Activated CD8-positive, alpha-beta memory T cell treated with anti-CD3 and anti-CD28 coated beads for 36 hours (primary cell): ENCODE measurements around the gene BCL2. TPM values are rescaled to one million over a fixed set of nuclear protein-coding genes. Genes with fewer than 3 reads are reported as not detected.

Experiments
- CTCF ChIA-PET: fragments of 350-600 bp; sonication (Branson Sonifier 250); formaldehyde crosslinking; loops from one replicate; lab custom pipeline; 2021; ENCODE audit warnings: antibody characterized with exemption; lab: Charles Lee
- POLR2A ChIA-PET: fragments of 350-600 bp; sonication (Branson Sonifier 250); formaldehyde crosslinking; loops from one replicate; lab custom pipeline; 2021; ENCODE audit warnings: antibody characterized with exemption; lab: Charles Lee
- total RNA-seq, 2 experiments: library from RNA; stranded (reverse); gene quantifications; one replicate each; pipeline ENCODE4 v1.2.3, GENCODE V29; 2021

Gene BCL2
- total RNA-seq, 2 experiments from 2014 or later, result 74.9 to 75.7 TPM

DNA sequence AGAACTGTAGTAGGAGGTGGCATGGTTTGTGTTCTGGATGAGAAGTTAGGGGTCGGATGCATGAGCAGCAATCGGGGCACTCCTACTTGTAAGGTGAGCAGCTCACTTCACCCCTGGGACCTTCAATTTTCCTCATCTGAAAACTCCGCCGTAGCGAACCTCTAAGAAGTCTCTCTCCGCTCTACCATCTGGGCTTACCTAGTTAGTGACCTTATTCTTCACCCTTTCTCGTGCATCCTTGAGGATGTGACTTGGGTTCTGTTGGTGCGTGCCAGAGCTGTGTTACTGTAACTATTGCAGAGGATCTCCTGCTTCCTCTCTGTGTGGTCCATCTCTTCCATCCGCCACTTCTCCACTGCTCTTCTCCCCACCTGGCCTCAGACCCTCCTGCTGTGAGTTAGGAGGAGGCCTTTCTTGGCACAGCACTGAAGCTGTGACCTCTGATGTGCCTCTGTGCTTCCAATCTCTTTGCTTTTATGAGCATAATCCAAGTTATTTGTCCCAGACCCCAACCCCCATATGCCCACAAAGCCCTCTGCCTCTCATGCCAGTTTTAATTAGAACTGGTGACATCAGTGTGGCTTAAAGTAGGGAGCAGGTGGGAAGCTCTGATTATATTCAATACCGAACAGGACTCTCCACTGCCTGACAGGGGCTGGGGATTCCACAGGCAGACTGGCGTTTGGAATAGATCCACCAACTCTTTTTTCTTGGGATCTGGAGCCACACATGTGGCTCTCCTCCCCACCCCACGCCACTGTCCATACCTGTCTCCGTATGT lies 178.4 kb downstream of the BCL2 start:
- ChIA-PET POLR2A (no interaction called here), CTCF (interaction anchor here (0.5 to 4.0 kb wide), 2 partner anchors 10 to 125 kb away, joined by 3 to 14 read pairs; no protein-coding TSS in a partner anchor)

DNA sequence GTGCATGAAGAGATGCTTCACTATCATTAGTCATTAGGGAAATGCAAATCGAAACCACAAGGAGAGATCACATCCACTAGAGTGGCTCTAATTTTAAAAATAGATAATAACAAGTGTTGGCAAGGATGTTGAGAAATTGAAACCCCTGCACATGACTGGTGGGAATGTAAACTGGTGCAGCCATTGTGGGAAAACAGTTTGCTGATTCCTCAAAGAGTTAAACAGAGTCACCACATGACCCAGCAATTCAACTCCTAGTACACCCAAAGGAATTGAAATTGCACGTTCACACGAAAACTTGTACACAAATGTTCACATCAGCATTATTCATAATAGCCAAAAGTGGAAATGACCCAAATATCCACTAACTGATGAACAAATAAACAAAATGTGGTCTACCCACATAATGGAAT lies 179.5 kb downstream of the BCL2 start:
- ChIA-PET CTCF (interaction anchor here (3.1 kb wide), 1 partner anchor 178 kb away, joined by 11 read pairs; no protein-coding TSS in a partner anchor), POLR2A (no interaction called here)

DNA sequence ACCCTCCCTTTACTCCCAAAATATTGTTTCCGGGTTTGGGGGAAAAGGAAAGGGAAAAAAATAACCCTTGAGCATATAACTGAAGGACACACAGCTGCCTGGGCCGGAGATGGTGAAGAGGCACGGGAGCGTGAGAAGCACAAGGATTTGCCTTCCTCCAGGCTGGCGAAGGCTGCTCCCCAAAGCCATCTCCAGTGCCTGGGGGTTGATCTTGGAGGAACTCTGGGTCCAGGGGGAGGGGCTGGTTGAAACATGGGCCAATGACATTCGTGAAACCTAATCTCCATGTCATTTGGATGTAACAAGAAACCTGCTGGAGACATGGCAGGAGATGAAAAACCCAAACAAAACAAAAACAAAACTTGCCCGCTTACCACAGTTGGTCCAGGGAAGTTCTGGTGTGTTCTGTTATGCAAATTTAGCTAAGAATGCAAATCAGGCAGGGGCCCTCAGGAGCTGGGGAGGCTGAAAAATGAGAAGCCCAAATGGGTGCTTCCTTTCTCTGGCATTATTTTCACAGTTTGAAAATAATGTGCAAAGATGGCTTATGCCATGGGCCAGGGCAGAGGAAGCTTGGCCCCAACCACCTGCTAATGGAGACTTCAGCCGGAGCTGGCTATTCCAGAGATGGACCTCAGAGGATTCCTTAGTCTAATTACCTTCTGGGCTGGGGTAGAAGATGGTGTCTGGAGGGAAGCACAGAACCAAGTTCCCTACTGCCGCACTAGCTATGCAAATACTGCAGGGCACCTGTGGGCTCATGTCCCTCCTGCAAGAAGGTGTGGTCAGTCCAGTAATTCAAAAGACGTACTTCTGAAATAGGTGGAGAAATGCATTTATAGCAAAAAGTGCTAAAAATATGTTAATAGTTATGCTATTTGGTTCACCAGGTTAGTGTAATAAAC lies 180.9 kb downstream of the BCL2 start:
- CTCF ChIA-PET, result interaction anchor here (0.7 to 3.1 kb wide), 6 partner anchors 10 to 185 kb away, joined by 3 to 11 read pairs (median 3); no protein-coding TSS in a partner anchor

DNA sequence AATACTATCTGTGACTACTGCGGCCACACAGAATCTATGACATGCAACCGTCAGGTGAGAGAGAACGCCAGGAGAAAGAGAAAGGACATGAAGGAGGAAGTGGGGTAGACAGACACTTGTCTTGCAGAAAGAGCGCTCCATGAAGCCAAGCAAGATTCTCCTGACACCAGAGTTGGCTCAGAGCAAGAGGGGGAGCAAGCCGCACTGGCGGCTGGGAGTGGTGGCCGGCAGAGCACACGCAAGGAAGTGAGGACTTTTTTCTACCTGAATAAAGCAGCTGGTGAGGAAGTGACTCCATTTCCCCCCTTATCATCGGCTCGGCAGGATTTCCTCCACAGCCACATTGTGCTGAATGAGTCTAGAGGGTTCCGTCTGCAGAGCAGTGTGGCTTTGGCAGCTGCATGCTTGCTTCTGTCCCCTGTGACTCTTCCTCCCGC lies 181.6 kb downstream of the BCL2 start:
- ChIA-PET POLR2A (interaction anchor here (0.6 kb wide), 1 partner anchor 116 kb away, joined by 3 read pairs; no protein-coding TSS in a partner anchor), CTCF (interaction anchor here (0.7 to 3.1 kb wide), 3 partner anchors 17 to 180 kb away, joined by 3 to 11 read pairs (median 3); no protein-coding TSS in a partner anchor)

More for the DNA sequence above, 180.9 kb downstream of the BCL2 start:
- POLR2A ChIA-PET, result interaction anchor here (0.6 to 1.4 kb wide), 2 partner anchors 116 to 180 kb away, joined by 3 read pairs; no protein-coding TSS in a partner anchor

DNA sequence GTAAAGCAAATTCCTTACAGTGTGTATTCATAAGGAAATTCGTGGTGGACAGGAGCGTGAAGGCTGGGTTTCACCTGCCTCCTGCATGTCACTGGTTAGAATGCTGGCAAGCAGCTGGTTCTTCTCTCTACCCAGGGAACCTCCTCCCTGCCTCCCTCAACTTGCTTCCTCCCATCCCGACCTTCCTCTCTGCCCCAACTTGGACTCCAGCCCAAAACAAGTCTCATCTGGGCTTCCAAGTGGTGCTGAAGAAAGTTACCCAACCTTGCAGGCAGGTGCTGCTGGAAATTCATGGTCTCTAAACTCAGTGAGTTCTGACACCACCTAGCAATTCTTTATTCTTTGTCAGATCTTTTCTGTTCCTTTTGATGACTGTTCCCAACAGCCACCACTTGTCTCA lies 184.5 kb downstream of the BCL2 start:
- POLR2A ChIA-PET, result no interaction called here
- CTCF ChIA-PET, result interaction anchor here (1.9 kb wide), 2 partner anchors 183 to 187 kb away, joined by 5 to 8 read pairs; no protein-coding TSS in a partner anchor

DNA sequence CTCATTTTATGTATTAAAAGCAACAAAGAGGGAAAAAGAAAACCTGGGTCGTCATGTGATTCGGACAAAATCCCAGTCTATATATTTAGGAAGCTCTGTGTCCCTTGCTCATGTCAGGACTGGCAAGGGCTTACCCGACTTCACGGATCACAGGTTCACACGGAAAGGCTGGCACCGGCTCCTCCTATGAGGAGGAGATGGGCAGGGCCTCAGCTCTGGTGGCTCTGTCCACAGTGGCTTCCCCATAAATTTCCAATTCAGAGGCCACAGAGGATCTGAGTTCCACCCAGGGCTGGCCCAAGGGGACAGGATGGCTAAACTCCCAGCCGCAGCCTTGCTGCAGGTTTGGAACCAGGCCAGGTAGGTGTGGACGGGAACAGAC lies 186.8 kb downstream of the BCL2 start:
- POLR2A ChIA-PET, result no interaction called here
- CTCF ChIA-PET, result interaction anchor here (0.6 to 2.1 kb wide), 3 partner anchors 9 to 189 kb away, joined by 3 to 8 read pairs (median 4); no protein-coding TSS in a partner anchor

DNA sequence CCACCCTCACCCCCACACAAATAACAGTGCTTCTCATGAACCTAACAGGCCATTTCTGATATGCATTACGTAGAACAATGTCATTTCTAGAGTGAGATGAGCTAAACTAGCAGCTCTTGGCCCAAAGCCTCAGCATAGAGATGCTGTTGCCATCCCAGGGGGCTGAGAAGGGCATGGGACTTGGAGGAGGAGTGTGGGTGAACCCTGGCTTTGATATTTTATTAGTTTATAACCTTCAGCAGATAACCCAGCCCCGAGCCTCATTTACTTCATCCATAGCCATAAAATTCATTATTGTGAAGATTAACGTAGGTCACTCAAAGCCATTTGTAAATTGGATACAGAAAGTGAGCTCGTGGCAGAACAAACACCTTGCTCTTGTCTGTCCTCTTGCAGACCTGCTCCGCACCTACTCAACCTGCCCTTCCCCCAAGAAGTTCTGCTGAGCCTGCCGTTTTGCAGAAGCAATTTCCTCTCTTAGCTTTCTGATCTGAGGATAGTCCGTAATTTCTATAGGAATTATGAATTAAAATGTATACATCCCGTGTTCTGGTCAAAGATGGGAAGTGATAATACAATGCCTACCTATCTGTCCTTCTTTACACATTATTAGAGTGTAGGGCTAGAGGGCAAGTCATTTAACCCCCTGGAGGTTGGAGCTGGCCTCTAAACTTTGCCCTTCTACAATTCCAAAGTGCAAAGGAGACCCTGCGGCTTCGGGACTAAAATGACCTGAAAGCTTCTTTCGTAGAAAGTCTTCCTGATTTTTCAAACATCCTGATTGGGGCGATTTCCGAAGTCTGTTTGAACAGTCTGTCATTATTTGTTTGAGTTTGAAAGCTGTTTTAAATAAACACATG lies 187.4 kb downstream of the BCL2 start:
- POLR2A ChIA-PET, result no interaction called here
- CTCF ChIA-PET, result interaction anchor here (0.6 to 2.1 kb wide), 10 partner anchors 9 to 190 kb away, joined by 3 to 14 read pairs (median 4); no protein-coding TSS in a partner anchor

DNA sequence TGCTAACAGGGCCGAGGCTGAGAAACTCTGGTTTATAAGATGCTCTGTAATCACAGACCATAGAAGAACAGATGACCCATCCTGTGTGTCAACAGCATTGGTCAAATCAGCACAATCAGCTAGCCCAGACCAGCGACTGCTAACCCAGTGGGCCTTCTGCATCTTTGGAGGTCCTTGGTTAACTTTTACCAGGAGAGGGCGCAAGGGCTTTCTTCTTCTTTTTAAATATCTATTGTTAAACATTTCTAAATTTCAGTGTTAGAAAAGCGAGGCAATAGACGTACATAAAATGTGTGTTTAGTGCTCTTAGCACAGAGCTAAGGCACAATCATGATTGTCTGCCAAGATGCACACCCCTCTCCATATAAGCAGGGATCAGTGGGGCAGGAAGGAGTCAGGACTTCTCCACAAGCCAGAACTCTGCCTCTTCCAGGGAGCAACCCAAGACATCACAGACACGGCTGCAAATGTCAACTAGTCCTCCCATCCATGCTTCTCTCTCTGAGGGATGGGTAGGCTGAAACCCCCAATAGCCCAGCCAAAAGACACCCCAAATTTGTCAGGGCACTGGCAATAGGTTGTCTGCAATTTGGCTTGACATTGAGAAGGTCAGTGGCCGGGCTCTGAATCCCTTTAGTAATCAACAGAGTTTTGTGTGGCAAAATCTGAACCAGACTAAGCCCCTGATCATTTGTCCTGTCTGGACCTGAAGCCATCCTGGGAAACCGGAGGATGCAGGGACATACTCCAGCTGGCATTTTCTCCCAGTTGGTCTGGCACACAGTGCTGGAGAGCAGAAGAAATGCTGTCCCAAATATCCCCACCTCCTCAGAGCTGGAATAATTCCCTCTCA lies 188.2 kb downstream of the BCL2 start:
- POLR2A ChIA-PET, result no interaction called here
- CTCF ChIA-PET, result interaction anchor here (0.9 to 2.1 kb wide), 9 partner anchors 8 to 191 kb away, joined by 3 to 14 read pairs (median 5); no protein-coding TSS in a partner anchor

DNA sequence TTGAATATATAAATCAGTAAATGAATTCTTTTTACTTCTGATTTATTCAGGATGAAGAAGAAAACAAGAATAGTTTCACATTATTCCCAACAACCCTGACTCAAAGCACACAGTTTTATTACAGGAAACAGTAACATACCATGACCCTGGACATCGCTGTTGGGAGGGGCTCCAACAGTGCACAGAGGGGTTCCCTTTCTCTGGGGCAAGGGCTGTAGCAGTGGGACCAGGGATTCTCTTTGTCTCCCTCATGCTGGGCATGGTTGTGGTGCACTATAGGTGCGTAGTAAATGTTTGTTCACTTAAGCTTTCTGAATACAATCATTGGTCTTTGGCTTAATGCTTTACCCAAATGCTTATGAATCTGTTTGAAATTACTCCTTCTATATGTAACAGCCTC lies 189.4 kb downstream of the BCL2 start:
- POLR2A ChIA-PET, result no interaction called here
- CTCF ChIA-PET, result interaction anchor here (1.7 to 2.0 kb wide), 2 partner anchors 13 to 188 kb away, joined by 5 to 14 read pairs; no protein-coding TSS in a partner anchor

DNA sequence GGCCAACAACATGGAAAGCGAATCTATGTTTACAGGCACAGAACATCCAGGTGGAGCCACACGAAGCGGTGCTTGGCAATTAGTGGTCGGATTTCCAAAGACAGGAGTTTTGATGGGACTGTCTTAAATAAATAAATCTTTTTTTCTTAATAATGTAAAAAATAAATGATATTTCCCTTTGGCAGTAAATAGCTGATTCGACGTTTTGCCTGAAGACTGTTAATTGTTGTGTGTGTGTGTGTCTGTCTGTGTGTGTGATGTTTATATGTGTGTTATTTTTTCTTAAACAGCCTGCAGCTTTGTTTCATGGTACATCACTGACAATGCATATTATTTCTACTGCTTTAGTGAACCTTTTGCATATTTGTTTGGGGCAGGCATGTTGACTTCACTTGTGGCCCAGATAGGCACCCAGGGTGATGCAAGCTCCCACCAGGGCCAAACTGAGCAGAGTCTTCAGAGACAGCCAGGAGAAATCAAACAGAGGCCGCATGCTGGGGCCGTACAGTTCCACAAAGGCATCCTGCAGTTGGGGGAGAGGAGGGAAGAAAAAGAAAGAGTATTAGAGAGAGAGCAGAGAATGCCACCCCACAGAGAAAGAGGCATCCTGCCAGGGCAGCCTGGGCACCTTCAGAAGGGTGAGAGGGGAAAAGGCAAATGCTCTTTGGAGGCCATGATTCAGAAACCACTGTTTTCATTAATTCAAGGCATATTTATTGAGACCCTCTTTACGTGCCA lies 191.2 kb downstream of the BCL2 start:
- CTCF ChIA-PET, result interaction anchor here (0.7 to 1.3 kb wide), 3 partner anchors 10 to 194 kb away, joined by 3 read pairs; no protein-coding TSS in a partner anchor
- POLR2A ChIA-PET, result no interaction called here

DNA sequence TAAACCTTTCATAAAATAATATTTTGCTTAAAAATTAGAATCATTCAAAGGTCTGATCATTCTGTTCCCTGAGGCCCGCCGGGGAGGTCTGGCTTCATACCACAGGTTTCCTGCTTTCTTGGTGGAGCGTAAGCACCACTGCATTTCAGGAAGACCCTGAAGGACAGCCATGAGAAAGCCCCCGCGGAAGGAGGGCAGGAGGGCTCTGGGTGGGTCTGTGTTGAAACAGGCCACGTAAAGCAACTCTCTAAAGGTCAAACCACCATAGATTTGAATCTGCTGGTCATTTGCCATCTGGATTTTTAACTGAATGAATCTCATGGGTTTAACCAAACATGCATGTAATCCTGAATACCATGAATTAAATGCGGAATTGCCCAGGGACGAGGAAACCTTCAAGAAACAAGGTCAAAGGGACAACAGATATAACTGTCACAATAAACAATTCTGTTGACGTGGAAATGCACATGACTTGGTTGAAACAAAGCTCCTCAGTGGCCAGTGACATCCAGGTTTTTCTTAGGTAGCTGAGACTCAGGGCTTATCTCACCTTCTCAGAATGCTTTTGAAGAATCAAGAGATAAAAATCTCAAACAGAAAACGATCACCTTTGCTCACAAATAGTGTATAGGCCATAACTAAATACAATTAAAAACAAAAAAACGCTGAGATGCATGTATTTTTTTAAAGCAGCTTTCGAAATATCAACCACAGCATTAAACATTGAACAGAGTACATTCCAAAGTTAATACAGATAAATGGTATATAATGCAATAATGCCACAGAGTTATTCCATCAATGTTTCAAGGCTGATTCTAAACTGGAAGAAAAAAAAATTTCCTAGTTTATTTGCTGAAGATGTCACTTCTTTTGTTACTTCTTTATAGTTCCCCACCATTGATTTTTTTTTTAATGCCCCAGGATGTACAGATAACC lies 193.2 kb downstream of the BCL2 start:
- ChIA-PET CTCF (no interaction called here), POLR2A (no interaction called here)

DNA sequence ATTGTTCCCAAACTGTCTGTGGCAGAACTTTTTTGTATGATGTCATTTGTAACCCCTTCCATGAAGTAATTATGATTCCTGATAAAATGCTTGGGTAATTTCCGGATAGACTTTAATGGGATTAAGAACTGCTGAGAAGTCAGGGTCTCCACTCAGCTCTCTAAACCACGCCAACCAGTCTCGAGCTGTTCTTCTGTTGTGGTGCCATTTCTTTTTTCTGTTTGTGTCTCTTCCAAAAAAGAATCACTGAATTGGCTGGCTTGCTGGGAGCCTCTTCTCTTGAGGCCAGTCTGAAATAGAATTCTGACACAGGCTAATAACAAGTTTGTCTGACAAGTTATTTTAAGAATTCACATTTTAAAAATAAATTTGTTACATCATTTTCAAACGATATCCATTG lies 198.9 kb downstream of the BCL2 start:
- ChIA-PET POLR2A (no interaction called here), CTCF (interaction anchor here (1.0 kb wide), 1 partner anchor 149 kb away, joined by 3 read pairs; no protein-coding TSS in a partner anchor)

DNA sequence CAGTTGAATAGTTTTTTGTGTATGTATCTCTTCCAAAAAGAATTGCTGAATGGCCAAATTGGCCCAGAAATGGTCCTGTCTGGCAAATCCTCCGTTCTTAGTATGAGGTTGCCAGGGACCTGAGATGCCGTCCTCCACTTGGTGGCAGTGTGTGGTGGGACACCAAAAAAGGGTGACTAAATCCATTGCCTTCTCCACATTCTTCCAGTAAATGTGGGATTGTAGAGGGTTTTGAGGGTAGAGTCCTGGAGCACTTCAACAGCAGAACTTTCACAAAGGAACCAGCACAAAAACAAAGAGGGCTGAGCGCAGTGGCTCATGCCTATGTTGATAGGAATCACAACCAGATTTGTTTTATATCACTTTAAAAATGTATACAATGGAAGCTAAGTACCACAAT lies 199.9 kb downstream of the BCL2 start:
- CTCF ChIA-PET, result interaction anchor here (1.0 to 1.2 kb wide), 4 partner anchors 46 to 203 kb away, joined by 3 to 4 read pairs (median 3); no protein-coding TSS in a partner anchor
- POLR2A ChIA-PET, result no interaction called here

DNA sequence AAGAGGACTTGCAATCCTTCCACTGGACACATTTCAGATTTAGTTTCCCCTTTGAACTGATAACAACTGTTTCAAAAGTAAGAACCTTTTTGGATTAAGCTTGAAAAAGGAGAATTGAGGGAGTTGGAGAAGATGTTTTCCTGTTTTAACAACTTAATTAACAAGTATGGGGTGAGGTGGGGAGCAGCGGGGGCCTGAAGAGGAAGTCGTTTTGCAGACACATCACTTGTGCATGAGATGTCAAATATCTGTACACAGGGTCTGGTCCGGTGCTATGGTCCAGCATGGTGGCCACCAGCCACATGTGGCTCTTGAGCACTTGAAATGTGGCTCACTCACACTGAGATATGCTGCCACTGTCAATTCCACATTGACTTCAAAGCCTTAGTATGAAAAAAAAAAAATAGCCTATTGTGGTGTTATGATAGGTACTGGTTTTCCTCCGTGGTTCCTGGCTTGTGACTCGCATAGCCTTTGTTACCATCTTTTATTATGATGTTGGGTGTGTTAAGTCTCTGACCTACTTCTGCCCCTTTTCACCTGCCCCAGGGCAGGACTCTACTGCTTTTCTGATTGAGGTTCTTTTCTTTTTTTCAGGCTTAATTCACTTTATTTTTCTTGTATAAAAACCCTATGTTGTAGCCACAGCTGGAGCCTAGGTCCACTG lies 205.5 kb downstream of the BCL2 start:
- ChIA-PET POLR2A (no interaction called here), CTCF (no interaction called here)

DNA sequence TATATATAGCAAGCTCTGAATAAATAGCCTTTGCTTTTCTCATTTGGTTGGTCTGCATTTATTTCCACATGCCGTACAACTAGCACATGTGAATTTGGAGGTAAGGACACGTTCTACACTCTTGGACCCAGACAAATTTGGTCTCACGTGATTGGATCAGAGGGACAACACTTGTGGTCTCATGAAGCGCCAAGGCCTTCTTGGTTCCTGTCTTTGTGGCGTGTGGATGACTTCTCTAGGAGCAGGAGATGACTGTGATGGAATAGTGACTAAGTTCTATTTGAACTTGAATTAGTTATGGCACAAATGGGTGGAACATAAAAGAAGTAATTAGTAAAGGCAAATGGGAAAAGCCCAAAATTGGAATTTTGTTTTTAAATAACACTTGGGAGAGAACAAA lies 206.9 kb downstream of the BCL2 start:
- ChIA-PET CTCF (interaction anchor here (1.2 kb wide), 1 partner anchor 206 kb away, joined by 3 read pairs; no protein-coding TSS in a partner anchor), POLR2A (no interaction called here)
